Middle frontal gyrus (tissue), 1 donor: ENCODE measurements around the gene ADAM17.

ENCODE experiments used
- DNase-seq: peaks from one replicate; pipeline ENCODE4 v3.0.0-alpha.2; 2015; ENCODE audit warnings: low spot score; ENCODE audit errors: extremely low spot score

ADAM17 gene

DNA sequence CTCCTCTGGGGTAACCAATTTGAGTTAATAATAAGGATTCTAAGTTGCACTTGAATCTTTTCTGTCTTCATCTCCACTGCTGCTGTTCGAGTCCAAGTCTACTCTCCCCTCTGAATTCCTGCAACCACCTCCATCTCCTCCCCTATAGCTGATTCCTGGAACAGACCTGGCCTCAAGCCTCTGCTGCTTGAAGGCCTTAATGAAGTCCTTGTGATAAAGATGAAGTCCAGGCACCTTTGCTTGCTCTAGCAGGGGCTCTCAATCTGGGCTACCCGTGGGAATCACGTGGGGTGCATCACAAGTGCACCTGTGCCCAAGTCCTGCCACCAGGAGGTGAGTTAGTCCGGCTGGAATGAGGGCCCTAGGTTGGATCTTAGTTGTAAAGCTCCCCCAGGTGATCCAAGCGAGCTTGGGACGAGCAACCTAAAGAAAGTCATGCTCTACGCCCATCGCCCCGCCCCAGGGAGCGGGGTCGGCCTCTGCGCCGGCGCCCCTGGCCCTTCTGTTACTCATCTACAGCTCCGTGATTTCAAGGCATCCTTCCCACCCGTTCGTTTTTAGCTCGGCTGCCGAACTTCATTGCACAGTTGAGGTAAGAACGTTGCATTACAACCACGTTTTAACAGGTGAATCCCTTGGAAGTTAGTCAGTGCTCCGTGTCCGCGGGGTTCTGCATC is 82.2 kb downstream of the ADAM17 start:
- DNase-seq, result no peak

DNA sequence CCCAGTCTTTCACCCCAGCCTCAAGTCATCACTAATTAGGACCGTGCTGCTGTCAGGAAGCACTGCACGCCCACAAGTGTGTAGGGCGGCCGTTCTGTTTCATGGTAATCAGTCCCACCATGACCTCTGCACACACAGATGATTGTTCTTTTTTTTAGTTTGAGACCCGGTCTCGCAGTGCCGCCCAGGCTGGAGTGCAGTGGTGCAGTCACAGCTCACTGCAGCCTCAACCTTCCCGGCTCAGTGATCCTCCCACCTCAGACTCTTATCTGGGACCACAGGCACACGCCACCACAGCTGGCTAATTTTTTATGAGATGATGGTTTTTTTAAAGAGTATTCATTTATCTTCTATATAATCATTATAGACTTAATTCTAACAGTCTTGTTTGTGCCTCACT is 83.1 kb downstream of the ADAM17 start:
- DNase-seq, result no peak

DNA sequence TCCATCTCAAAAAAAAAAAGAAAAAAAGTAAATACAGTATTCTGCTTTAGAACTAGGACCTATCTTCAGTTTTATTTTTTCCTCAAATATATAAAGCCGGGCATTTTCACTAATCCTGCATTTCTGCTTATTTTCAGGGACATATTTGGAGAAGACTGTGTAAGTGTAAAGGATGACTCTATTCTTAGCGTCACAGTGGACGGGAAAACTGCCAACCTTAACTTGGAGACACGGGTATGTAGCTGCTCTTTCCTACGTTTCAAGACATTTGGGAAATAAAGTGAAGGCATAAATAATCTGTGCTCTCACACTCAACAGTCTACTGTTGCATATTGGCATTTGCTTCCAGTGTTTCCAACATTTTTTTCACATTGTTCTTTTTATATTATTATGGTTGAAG is 84.4 kb downstream of the ADAM17 start:
- DNase-seq, result peak; percentile 53

DNA sequence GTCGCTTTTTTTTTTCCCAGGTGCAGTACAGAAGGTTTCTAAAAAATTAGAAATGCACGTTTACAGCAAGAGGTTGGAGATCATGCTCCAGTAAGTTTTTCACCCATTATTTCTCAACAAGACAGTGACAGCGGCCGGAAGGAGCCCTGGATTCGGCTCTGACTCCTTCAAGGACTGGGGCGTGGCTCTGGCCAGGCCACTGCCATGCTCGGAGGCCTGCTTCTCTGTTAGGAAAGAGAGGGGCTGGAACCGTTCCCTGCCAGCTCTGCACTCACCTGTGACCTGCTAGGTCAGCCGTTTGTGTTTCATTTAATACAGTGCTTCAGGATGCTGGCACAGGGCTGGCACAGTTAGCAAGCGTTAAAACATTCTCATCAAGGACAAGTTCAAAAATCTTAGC is 87.9 kb downstream of the ADAM17 start:
- DNase-seq, result no peak

DNA sequence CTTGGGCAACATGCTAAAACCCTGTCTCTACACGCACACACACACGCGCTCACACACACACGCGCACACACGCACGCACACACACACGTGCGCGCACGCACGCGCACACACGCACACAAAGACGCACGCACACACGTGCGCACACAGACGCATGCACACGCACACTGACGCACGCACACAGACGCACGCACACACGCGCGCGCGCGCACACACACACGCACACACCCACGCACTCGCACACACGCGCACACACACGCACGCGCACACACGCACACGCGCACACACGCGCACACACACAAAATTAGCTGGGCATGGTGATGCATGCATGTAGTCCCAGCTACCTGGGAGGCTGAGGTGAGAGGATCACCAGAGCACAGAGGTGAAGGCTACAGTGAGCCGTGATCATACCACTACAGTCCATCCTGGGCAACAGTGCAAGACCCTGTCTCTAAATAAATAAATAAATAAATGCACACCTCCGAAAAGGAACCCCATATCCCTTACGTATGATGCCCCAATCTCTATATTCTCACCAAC is 89.4 kb downstream of the ADAM17 start:
- no peak for DNase-seq

DNA sequence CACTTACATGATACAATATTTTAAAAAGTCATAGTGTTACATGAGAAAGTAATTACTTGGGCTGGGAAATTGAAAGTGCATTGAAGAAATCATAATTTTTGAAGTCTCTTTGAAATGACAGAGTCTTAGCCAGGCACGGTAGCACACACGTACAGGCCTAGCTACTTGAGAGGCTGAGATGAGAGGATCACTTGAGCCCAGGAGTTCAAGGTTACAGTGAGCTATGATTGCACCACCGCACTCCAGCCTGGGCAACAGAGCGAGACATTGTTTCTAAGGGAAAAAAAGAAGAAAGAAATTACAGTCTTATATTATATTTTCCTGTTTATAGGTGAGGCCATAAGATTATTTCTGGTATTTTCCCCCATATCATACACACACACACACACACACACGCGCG is 90.5 kb downstream of the ADAM17 start:
- DNase-seq, result no peak

DNA sequence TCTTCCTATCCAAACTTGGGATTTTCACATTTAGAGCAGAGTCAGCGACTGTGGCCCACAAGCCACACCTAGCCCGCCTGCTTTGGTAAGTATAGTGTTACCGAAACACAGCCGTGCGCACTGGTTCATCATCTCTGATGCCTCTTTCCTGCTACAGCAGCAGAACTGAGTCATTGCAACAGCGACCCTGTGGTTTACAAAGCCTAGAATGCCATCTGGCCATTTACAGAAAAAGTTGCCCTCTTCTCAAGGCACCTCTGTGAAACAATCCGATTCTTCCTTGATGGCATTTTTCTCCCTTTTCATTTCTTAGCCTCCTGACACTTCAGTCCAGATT is 92.0 kb downstream of the ADAM17 start:
- no peak for DNase-seq

DNA sequence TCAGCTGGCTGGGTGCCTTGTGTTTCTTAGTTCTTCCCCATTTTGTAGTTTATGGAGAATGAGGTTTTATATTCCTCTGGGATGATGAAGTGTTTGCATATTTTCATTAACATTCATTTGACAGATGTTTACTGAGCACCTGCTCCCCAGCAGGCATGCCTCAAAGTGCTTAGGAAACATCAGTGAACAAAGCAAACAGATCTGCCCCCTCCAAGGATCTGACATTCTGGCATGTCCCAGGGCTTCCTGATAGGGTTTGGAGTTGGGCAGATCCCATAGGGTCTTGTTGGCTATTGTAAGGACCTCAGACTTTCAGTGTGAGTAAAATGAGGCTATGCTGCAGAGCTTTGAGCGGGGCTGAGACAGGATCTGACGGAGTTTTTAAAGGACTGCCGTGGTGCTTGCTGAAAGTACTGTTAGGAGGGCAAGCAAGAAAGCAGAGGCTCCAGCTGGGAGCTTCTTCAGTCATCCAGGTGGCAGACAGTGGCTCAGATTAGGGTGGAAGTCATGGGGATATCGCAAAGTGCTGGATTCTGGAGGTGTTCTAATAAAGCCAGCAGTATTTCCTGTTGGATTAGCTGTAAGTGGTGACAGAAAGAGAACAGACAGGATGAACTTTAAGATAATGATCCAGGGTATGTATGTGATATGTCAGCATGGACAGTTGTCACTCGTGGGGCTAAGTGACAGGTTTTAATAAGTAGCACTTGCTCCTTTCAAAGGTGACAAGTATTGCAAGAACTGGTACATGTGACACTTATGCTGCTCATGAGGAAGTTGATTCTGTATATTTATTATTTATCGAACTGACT is 92.5 kb downstream of the ADAM17 start:
- no peak for DNase-seq

DNA sequence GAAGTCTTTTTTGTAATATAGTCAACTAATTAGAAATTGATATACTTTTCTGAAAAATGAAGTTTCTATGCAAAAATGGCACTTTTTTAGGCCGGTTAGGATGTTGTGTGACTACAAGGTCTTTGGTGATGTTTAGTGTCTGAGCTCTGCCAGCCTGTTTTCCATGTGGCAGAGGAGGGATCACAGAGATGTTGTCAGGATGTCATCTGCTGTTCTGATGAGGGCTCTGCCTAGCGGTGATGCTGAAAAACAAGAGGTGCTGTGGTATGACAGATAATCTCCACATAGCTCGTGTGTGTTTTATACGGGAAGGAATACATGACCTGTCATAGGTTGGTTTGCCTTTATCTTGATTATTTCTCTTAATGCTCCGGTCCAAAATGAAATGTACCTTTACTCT is 93.3 kb downstream of the ADAM17 start:
- DNase-seq, result no peak

DNA sequence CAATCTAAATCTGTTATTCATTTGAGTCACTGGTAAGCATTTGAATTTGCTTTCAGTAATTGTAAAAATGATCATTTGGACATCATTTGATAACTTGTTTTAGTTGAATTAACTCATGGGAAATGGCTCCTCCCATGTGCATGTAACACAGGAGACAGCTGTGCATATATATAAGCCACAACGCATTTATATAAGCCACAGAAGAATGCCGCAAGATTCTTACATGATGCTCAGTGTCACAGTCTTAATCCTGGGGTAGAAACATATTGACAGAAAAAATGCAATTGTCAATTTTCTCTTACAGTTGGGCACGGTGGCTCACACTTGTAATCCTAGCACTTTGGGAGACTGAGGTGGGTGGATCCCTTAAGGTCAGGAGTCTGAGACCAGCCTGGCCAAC is 94.6 kb downstream of the ADAM17 start:
- DNase-seq, result no peak

DNA sequence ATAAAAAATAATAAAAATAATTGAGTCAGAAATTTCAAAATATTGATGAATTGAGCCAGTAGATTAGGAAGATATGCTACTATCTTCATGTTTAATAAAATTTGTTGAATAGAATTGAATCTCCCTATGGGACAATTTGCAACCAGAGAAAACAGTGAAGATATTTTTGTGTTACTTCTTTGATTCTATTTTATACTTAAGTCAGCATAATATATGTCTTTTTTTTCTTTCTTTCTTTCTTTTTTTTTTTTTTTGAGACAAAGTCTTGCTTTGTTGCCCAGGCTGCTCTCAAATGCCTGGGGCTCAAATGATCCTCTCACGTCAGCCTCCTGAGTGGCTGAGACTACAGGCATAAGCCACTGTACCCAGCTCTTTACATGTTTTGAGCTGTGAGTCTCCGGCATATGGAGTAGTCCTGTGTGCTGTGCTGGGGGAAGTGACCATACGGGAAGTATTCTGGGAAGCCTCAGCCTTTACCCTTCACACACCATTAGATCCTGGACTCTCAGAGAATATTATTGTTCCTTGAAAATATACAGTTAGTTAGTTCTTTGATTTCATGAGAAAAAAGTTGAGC is 95.1 kb downstream of the ADAM17 start:
- DNase-seq, result no peak

DNA sequence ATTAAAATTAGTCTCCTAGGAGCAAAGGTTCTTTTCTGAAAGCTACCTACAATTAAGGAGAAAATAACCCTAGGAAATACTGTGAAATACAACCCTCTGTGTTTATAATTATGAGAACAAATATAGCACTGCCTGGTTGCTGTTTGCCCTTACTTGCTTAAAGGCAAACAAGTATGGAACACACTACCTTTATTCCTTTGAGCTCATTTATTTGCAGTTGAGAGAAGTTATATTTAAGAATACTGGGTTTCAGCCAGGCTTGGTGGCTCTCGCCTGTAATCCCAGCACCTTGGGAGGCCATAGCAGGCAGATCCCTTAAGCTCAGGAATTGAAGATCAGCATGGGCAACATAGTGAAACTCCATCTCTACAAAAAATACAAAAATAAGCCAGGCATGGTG is 104.4 kb downstream of the ADAM17 start:
- DNase-seq, result no peak

DNA sequence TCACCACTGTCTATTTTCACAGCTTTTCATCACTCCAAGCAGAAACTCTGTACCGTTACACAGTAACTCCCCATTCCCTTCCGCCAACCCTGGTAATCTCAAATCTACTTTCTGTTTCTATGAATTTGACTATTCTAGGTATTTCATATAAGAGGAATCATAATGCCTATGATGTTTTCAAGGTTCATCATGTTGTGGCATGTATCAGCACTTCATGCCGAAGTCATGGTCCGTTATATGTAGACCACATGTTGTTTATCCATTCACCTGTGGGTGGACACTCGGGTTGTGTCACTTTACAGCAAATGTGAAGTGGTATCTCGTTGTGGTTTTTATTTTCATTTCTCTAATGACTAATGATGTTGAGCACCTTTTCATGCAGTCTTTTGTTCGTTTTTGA is 110.5 kb downstream of the ADAM17 start:
- DNase-seq, result no peak

DNA sequence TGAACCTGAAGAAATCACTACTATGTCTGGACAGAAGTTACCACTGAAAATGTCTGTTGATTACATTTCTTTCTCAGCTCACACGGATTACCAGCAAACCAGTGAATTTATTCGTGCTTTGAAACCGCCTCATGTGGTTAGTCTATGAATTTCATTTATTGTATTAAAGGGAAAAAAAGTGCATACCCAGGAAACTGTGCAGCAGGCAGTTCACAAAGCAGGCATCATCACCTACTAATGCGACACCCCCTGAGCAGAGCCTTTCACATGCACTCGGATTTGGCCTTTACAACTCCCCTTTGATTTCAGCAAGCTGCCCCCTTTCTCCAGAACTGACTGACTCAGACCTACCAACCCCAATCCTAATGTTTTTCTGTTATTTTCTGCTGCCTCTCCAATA is 112.1 kb downstream of the ADAM17 start:
- no peak for DNase-seq

DNA sequence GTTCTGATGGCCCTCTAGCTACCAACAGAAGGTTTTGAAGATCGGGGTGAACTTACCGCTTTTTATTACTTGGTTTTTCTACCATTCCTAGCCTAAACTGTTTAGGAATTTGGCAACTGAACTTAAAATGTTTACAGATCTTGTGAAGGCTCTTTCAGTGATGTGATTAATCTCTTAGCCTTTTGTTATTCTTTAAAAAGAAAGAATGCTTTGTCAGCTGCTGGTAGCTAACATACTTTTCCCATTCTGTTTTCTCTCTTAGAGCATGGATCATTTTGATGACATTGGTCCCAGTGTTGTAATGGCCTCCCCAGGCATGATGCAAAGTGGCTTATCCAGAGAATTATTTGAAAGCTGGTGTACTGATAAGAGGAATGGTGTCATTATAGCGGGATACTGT is 114.1 kb downstream of the ADAM17 start:
- DNase-seq, result no peak

DNA sequence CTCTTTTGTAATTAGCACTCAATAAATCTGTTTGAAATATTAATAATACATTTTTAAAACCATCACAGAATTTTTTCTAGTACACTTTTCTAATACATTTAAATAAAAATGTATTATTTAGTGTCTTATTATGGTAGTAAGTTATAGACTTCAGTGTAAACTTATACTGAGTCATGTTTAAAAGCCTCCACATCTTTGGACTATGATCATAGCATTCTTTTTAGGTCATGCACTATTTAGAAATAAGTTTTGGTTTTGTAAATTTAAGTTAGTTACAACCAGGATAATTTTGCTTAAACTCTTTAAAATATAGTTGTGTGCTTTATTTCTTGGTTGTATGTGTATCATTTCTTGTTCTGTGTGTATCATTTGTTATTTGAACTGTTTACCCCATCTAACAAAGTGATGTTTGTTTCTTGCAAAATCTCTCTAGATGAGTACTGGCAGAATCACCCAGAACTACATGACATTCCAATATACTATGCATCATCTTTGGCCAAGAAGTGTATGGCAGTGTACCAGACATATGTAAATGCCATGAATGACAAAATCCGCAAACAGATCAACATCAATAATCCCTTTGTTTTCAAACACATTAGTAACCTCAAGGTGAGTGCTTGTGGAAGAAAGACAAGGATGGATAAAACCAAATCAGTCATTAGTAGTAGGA is 115.4 kb downstream of the ADAM17 start:
- DNase-seq, result no peak

DNA sequence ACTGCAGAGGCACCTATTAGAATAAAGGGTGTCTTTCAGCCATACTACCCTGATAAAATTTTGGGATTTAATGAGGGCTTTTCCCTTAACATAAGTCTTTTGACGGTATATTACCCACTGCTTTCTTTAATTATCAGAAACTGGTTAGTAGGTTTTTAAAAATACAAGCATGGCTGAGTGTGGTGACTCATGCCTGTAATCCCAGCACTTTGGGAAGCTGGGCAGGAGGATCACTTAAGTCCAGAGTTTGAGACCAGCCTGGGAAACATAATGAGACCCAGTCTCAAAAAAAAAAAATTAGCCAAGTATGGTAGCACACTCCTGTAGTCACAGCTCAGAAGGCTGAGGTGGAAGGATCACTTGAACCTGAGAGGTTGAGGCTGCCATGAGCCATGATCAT is 116.1 kb downstream of the ADAM17 start:
- DNase-seq, result no peak
